GM23338 (cell line): Measurements from ENCODE around the gene C20orf141. TPM values are rescaled to one million over a fixed set of nuclear protein-coding genes. Genes with fewer than 3 reads are reported as not detected.

Experiments
- ATAC-seq: fragments of 200-7000 bp; cut with Tn5 transposase; 3 replicates; pipeline ENCODE4 v1.9.1; 2020
- DNase-seq: peaks from one replicate; pipeline ENCODE4 v3.0.0-alpha.2; 2015; ENCODE audit warnings: low spot score
- H2AFZ ChIP-seq: fragments of 200-600 bp; sonication (generic); 2 replicates; pipeline ENCODE4 v1.8.0; 2016; ENCODE audit warnings: antibody characterized with exemption, mild to moderate bottlenecking, moderate library complexity
- H3F3A ChIP-seq: fragments of 200-600 bp; sonication (generic); replicated peaks from 2 replicates; pipeline ENCODE4 v1.8.0; 2017; ENCODE audit warnings: antibody characterized with exemption, mixed run types, low read depth
- H3K27ac ChIP-seq: fragments of 200-600 bp; sonication (generic); 2 replicates; pipeline ENCODE4 v1.6.1; 2016; ENCODE audit warnings: low read depth
- H3K27me3 ChIP-seq: fragments of 200-600 bp; sonication (generic); 2 replicates; pipeline ENCODE4 v1.8.0; 2016; ENCODE audit warnings: mild to moderate bottlenecking, mixed run types, moderate library complexity; ENCODE audit not compliant: insufficient read depth
- H3K36me3 ChIP-seq: fragments of 200-600 bp; sonication (generic); 2 replicates; pipeline ENCODE4 v1.8.0; 2016; ENCODE audit warnings: mild to moderate bottlenecking; ENCODE audit not compliant: insufficient read depth
- H3K4me1 ChIP-seq: fragments of 200-600 bp; sonication (generic); 2 replicates; pipeline ENCODE4 v1.8.0; 2016; ENCODE audit warnings: mild to moderate bottlenecking, moderate library complexity; ENCODE audit not compliant: insufficient read depth
- H3K4me2 ChIP-seq: fragments of 200-600 bp; sonication (generic); 2 replicates; pipeline ENCODE4 v1.7.1; 2017; ENCODE audit warnings: mixed run types
- H3K4me3 ChIP-seq: fragments of 200-600 bp; sonication (generic); 2 replicates; pipeline ENCODE4 v1.6.1; 2016; ENCODE audit warnings: mixed run types
- H3K79me2 ChIP-seq: fragments of 200-600 bp; sonication (generic); replicated peaks from 2 replicates; pipeline ENCODE4 v1.8.0; 2017; ENCODE audit warnings: mild to moderate bottlenecking; ENCODE audit not compliant: insufficient read depth
- H3K9me2 ChIP-seq: fragments of 200-600 bp; sonication (generic); 2 replicates; pipeline ENCODE4 v1.8.0; 2017; ENCODE audit not compliant: insufficient read depth
- H4K20me1 ChIP-seq: fragments of 200-600 bp; sonication (generic); replicated peaks from 2 replicates; pipeline ENCODE4 v1.8.0; 2017; ENCODE audit warnings: mild to moderate bottlenecking; ENCODE audit not compliant: insufficient read depth
- H3K27ac Mint-ChIP-seq: 2 replicates; pipeline ENCODE4 v1.8.0; 2020; ENCODE audit warnings: inconsistent platforms, mild to moderate bottlenecking, moderate library complexity, mixed read lengths
- H3K27me3 Mint-ChIP-seq: 3 replicates; pipeline ENCODE4 v1.8.0; 2022; ENCODE audit warnings: low read depth, mild to moderate bottlenecking, moderate library complexity, mixed read lengths, inconsistent platforms; ENCODE audit not compliant: insufficient read depth, poor library complexity
- H3K36me3 Mint-ChIP-seq: 3 replicates; pipeline ENCODE4 v1.8.0; 2021; ENCODE audit warnings: low read depth, mild to moderate bottlenecking, inconsistent platforms, moderate library complexity, mixed read lengths
- H3K4me1 Mint-ChIP-seq: 3 replicates; pipeline ENCODE4 v1.8.0; 2020; ENCODE audit warnings: mild to moderate bottlenecking, inconsistent platforms, mixed read lengths
- H3K4me3 Mint-ChIP-seq: 3 replicates; pipeline ENCODE4 v1.8.0; 2021; ENCODE audit warnings: moderate library complexity, mild to moderate bottlenecking, inconsistent platforms, mixed read lengths
- H3K9me3 Mint-ChIP-seq: 3 replicates; pipeline ENCODE4 v1.8.0; 2020; ENCODE audit warnings: moderate library complexity, mild to moderate bottlenecking, inconsistent platforms, mixed read lengths
- CTCF ChIP-seq, 2 experiments: fragments of 200-600 bp in 1 of 2; sonication (generic) in 1 of 2; conservative IDR thresholded peaks; 2 replicates each; pipeline versions ENCODE4 v1.5.1 to v1.6.1; 2016 to 2017; ENCODE audit warnings: antibody characterized with exemption in 2 of 2, low read depth in 2 of 2, mild to moderate bottlenecking in 2 of 2, moderate library complexity in 1 of 2
- ETS1 ChIP-seq: IDR thresholded peaks from 2 replicates; pipeline ENCODE4 v1.6.1; 2016; ENCODE audit warnings: antibody characterized with exemption
- EZH2phosphoT487 ChIP-seq: fragments of 200-600 bp; sonication (generic); IDR thresholded peaks from one replicate; pipeline ENCODE4 v1.8.1; 2018; ENCODE audit warnings: antibody characterized with exemption; ENCODE audit not compliant: unreplicated experiment
- JUNB ChIP-seq: IDR thresholded peaks from one replicate; pipeline ENCODE4 v1.6.1; 2016; ENCODE audit warnings: antibody characterized with exemption; ENCODE audit not compliant: unreplicated experiment
- NANOG ChIP-seq: IDR thresholded peaks from 2 replicates; pipeline ENCODE4 v1.6.1; 2016; ENCODE audit warnings: antibody characterized with exemption, borderline replicate concordance
- POLR2AphosphoS5 ChIP-seq: IDR thresholded peaks from 2 replicates; pipeline ENCODE4 v1.6.1; 2016; ENCODE audit warnings: antibody characterized with exemption, low read depth
- REST ChIP-seq: IDR thresholded peaks from one replicate; pipeline ENCODE4 v1.6.1; 2018; ENCODE audit warnings: antibody characterized with exemption; ENCODE audit not compliant: unreplicated experiment
- STAT1 ChIP-seq: IDR thresholded peaks from one replicate; pipeline ENCODE4 v1.6.1; 2016; ENCODE audit warnings: antibody characterized with exemption; ENCODE audit not compliant: unreplicated experiment
- polyA plus RNA-seq: library from polyadenylated mRNA; unstranded; fragments of >200 nt; fragmentation: Nextera tagmentation; extraction: Ambion mirVana; gene quantifications from 2 replicates; pipeline ENCODE4 v1.2.1, GENCODE V29; 2016
- total RNA-seq: library from RNA; depleted of rRNA; stranded (reverse); fragments of >200 nt; shearing (Covaris generic); gene quantifications from 2 replicates; pipeline ENCODE4 v1.2.3, GENCODE V29; 2014

Gene C20orf141
- total and polyA plus RNA-seq, 2 experiments from 2014 or later = not detected

- Histone ChIP-seq H3K27ac (no peak overlapping the region), H3F3A (no peaks in the 10 kb centered on the region), H2AFZ (peak overlapping the region; percentile 93; the same call in 1 of the 2 replicates), H3K79me2 (no peaks in the 10 kb centered on the region), H3K27me3 (peaks cover 22% of the 10 kb centered on the region), H3K36me3 (no peaks in the 10 kb centered on the region), H3K4me3 (peak overlapping the region; percentile 80; the same call in 1 of the 2 replicates), H4K20me1 (no peaks in the 10 kb centered on the region), H3K9me2 (no peaks in the 10 kb centered on the region), H3K4me1 (no peaks in the 10 kb centered on the region), H3K4me2 (peak overlapping the region; percentile 75; the same call in 1 of the 2 replicates)
- peaks cover 5% of the 10 kb centered on the region; the same call in 2 of the 3 replicates for H3K9me3 Mint-ChIP-seq
- DNase-seq (no peak), ATAC-seq (no peak)
- TF ChIP-seq JUNB (no peak), ETS1 (no peak), NANOG (no peak), CTCF (conservative IDR thresholded peaks at IDR 0.05; ENCODE audit: low read depth in 2 of 2) (no peak), EZH2phosphoT487 (no peak), STAT1 (no peak), POLR2AphosphoS5 (no peak), REST (no peak)
- H3K27me3 Mint-ChIP-seq = peaks cover 23% of the 10 kb centered on the region
- peak overlapping the region; percentile 63 for H3K4me3 Mint-ChIP-seq
- H3K4me1 Mint-ChIP-seq = peaks cover 5% of the 10 kb centered on the region
- H3K36me3 Mint-ChIP-seq = peaks cover 4% of the 10 kb centered on the region
- no peak overlapping the region for H3K27ac Mint-ChIP-seq
Measured at GRCh38 chr20:2839732-2840137, 24.9 kb downstream of the C20orf141 start.
